OCI-LY1 (cell line): ENCODE data around the gene MAPK8IP3.

Source experiments
- H2AFZ ChIP-seq: fragments of 200-600 bp; sonication (generic), shearing (Covaris generic); 2 replicates; pipeline ENCODE4 v1.6.0; 2014; ENCODE audit warnings: antibody characterized with exemption, mild to moderate bottlenecking, low read length
- H3F3A ChIP-seq: fragments of 200-600 bp; sonication (generic), shearing (Covaris generic); 2 replicates; pipeline ENCODE4 v1.6.0; 2014; ENCODE audit warnings: mild to moderate bottlenecking, antibody characterized with exemption, low read length, moderate library complexity; ENCODE audit not compliant: insufficient read depth
- H3K27ac ChIP-seq: fragments of 200-600 bp; sonication (generic); 2 replicates; pipeline ENCODE4 v1.5.1; 2014; ENCODE audit warnings: low read length, mixed run types, mild to moderate bottlenecking, low read depth; ENCODE audit not compliant: poor library complexity, severe bottlenecking
- H3K27me3 ChIP-seq: fragments of 200-600 bp; sonication (generic); 2 replicates; pipeline ENCODE4 v1.6.0; 2014; ENCODE audit warnings: antibody characterized with exemption, mild to moderate bottlenecking, low read length, moderate library complexity; ENCODE audit not compliant: insufficient read depth
- H3K36me3 ChIP-seq: fragments of 200-600 bp; sonication (generic); 2 replicates; pipeline ENCODE4 v1.6.1; 2014; ENCODE audit warnings: mild to moderate bottlenecking, antibody characterized with exemption, low read length, moderate library complexity, mixed read lengths; ENCODE audit not compliant: insufficient read depth
- H3K4me1 ChIP-seq: fragments of 200-600 bp; sonication (generic); 2 replicates; pipeline ENCODE4 v1.5.1; 2014; ENCODE audit warnings: mild to moderate bottlenecking, low read length, moderate library complexity; ENCODE audit not compliant: insufficient read depth, severe bottlenecking
- H3K4me2 ChIP-seq: fragments of 200-600 bp; sonication (generic), shearing (Covaris generic); 2 replicates; pipeline ENCODE4 v1.6.1; 2014; ENCODE audit warnings: low read length
- H3K4me3 ChIP-seq: fragments of 200-600 bp; sonication (generic); 2 replicates; pipeline ENCODE4 v1.5.1; 2014; ENCODE audit warnings: low read length, low read depth, mild to moderate bottlenecking, mixed read lengths; ENCODE audit not compliant: poor library complexity, severe bottlenecking
- H3K79me2 ChIP-seq: fragments of 200-600 bp; shearing (Covaris generic); 2 replicates; pipeline ENCODE4 v1.6.1; 2016; ENCODE audit warnings: mixed run types, low read length, mixed read lengths; ENCODE audit not compliant: insufficient read depth
- H3K9ac ChIP-seq: fragments of 200-600 bp; sonication (generic), shearing (Covaris generic); 2 replicates; pipeline ENCODE4 v1.6.1; 2014; ENCODE audit warnings: mild to moderate bottlenecking, low read length, mixed read lengths
- H3K9me2 ChIP-seq: fragments of 200-600 bp; sonication (generic), shearing (Covaris generic); 2 replicates; pipeline ENCODE4 v1.6.1; 2014; ENCODE audit warnings: low read depth, mild to moderate bottlenecking, low read length, mixed read lengths
- H3K9me3 ChIP-seq: fragments of 200-600 bp; shearing (Covaris generic); 2 replicates; pipeline ENCODE4 v1.6.1; 2014; ENCODE audit warnings: low read length, mixed read lengths
- H4K20me1 ChIP-seq: fragments of 200-600 bp; sonication (generic), shearing (Covaris generic); 2 replicates; pipeline ENCODE4 v1.6.0; 2016; ENCODE audit warnings: mild to moderate bottlenecking, low read length; ENCODE audit not compliant: insufficient read depth
- EZH2 ChIP-seq: fragments of 200-600 bp; sonication (generic), shearing (Covaris generic); IDR thresholded peaks from 2 replicates; pipeline ENCODE4 v1.8.0; 2017; ENCODE audit warnings: borderline replicate concordance, mixed run types, mild to moderate bottlenecking, antibody characterized with exemption, low read length, moderate library complexity, mixed read lengths
- TF ChIP-seq, protein P1 (sequence below): fragments of 200-600 bp; sonication (generic), shearing (Covaris generic); IDR thresholded peaks from 2 replicates; pipeline ENCODE4 v1.5.1; 2017; ENCODE audit warnings: mild to moderate bottlenecking, antibody characterized with exemption, low read length, moderate library complexity, mixed read lengths

The MAPK8IP3 gene

DNA sequence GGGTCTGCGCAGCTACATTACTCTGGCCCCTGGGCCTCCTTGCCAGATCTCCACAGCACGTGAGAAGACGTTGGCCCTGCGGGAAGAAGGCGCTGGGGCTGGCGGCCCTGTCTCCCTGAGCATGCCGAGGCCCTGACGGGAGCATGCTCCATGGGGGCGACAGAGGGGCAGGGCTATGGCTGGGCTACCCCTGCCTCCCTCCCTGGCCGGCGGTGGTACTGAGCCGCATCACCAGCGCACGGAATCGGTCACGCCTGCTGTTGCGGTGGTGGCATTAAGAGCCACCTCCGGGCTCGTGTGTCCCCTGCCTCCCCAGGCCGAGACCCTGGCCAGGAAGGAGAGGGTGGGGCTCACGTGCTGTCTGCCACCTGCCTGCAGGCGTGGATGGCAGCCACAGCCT, 28.1 kb downstream of the MAPK8IP3 start:
- Histone ChIP-seq H2AFZ (no peak overlapping the region), H3K27ac (no peak overlapping the region), H3K36me3 (peaks cover 50% of the 10 kb centered on the region), H3F3A (peaks cover 16% of the 10 kb centered on the region), H3K9ac (no peak overlapping the region), H3K4me2 (no peak overlapping the region), H3K79me2 (no peaks in the 10 kb centered on the region), H3K4me1 (no peaks in the 10 kb centered on the region), H4K20me1 (no peaks in the 10 kb centered on the region), H3K4me3 (no peak overlapping the region), H3K9me3 (no peaks in the 10 kb centered on the region), H3K9me2 (no peaks in the 10 kb centered on the region), H3K27me3 (no peaks in the 10 kb centered on the region)
- TF ChIP-seq, protein P1, sequence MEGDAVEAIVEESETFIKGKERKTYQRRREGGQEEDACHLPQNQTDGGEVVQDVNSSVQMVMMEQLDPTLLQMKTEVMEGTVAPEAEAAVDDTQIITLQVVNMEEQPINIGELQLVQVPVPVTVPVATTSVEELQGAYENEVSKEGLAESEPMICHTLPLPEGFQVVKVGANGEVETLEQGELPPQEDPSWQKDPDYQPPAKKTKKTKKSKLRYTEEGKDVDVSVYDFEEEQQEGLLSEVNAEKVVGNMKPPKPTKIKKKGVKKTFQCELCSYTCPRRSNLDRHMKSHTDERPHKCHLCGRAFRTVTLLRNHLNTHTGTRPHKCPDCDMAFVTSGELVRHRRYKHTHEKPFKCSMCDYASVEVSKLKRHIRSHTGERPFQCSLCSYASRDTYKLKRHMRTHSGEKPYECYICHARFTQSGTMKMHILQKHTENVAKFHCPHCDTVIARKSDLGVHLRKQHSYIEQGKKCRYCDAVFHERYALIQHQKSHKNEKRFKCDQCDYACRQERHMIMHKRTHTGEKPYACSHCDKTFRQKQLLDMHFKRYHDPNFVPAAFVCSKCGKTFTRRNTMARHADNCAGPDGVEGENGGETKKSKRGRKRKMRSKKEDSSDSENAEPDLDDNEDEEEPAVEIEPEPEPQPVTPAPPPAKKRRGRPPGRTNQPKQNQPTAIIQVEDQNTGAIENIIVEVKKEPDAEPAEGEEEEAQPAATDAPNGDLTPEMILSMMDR: no peak
- TF ChIP-seq EZH2: no peak

DNA sequence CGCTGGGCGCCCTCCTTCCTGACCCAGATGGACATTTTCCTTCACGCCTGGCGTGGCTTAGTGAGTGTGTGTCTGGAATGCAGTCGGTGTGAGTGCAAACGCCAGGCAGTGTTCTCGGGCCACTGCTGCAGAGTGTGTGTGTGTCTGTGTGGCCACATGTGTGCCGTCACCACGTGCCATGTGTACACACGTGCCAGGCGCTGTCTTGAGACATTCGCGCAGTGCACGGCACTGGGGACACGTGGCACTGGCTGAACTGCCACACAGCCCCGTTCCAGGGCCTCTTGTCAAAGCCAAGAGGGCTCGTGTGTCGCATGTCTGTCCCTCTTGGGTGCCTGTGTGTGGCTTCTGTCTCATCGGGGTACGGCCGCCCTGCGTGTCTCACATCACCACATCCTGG, 28.8 kb downstream of the MAPK8IP3 start:
- Histone ChIP-seq H3K4me1 (no peaks in the 10 kb centered on the region), H4K20me1 (no peaks in the 10 kb centered on the region), H3K9me2 (no peaks in the 10 kb centered on the region), H3F3A (peaks cover 16% of the 10 kb centered on the region), H3K9ac (no peak overlapping the region), H2AFZ (no peak overlapping the region), H3K9me3 (no peaks in the 10 kb centered on the region), H3K27ac (no peak overlapping the region), H3K27me3 (no peaks in the 10 kb centered on the region), H3K4me3 (no peak overlapping the region), H3K4me2 (no peak overlapping the region), H3K79me2 (no peaks in the 10 kb centered on the region), H3K36me3 (peaks cover 43% of the 10 kb centered on the region)
- TF ChIP-seq, protein P1: no peak
- TF ChIP-seq EZH2: no peak

DNA sequence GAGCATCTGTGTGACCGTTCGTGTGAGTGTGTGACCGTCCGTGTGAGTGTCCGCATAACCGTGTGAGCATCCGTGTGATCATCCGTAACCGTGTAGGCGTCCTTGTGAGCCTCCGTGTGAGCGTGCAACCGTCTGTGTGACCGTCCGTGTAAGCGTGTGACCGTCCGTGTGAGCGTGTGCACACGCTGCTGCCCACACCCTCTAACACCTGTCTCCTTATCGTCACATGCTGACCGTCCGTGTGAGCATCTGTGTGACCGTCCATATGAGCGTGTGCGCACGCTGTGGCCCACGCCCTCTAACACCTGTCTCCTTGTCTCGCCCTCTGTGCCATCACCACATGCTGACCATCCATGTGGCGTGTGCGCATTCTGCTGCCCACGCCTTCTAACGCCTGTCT, 34.2 kb downstream of the MAPK8IP3 start:
- Histone ChIP-seq H3K4me2 (no peak overlapping the region), H3F3A (peaks cover 16% of the 10 kb centered on the region), H4K20me1 (no peaks in the 10 kb centered on the region), H3K9me3 (no peaks in the 10 kb centered on the region), H2AFZ (no peak overlapping the region), H3K9me2 (no peaks in the 10 kb centered on the region), H3K4me1 (no peaks in the 10 kb centered on the region), H3K36me3 (peaks cover 23% of the 10 kb centered on the region), H3K27ac (no peak overlapping the region), H3K4me3 (no peak overlapping the region), H3K27me3 (no peaks in the 10 kb centered on the region), H3K79me2 (no peaks in the 10 kb centered on the region), H3K9ac (no peak overlapping the region)
- TF ChIP-seq EZH2: no peak
- TF ChIP-seq, protein P1: no peak
